Keratinocyte (primary cell): ENCODE data around the gene MEGF8. TPM values are rescaled to one million over a fixed set of nuclear protein-coding genes. Genes with fewer than 3 reads are reported as not detected.

Experiments used
- DNase-seq: peaks from one replicate; pipeline ENCODE4 v3.0.0-alpha.2; 2011; ENCODE audit warnings: low read depth, missing footprints, low spot score
- FAIRE-seq: peaks from 2 replicates; lab custom pipeline; 2011; peaks lifted over from hg19 to GRCh38; lab: Jason Lieb, UNC
- H2AFZ ChIP-seq: 2 replicates; pipeline ENCODE4 v1.6.0; 2012; ENCODE audit warnings: low read length, control low read depth, inconsistent platforms; ENCODE audit not compliant: control insufficient read depth
- H3K27ac ChIP-seq: 2 replicates; pipeline ENCODE4 v1.5.1; 2011; ENCODE audit warnings: low read length; ENCODE audit not compliant: control insufficient read depth, insufficient read depth
- H3K27me3 ChIP-seq: 3 replicates; pipeline ENCODE4 v1.6.0; 2011; ENCODE audit warnings: low read length; ENCODE audit not compliant: control insufficient read depth, insufficient read depth; ENCODE audit errors: extremely low read depth
- H3K36me3 ChIP-seq, 2 experiments: 2 replicates in 1 of 2; 3 replicates in 1 of 2; pipeline ENCODE4 v1.5.1; 2011; ENCODE audit warnings: low read length in 2 of 2, mild to moderate bottlenecking in 1 of 2; ENCODE audit not compliant: control insufficient read depth in 2 of 2, insufficient read depth in 2 of 2; ENCODE audit errors: extremely low read depth in 1 of 2
- H3K4me1 ChIP-seq: 3 replicates; pipeline ENCODE4 v1.5.1; 2011; ENCODE audit warnings: low read length; ENCODE audit not compliant: control insufficient read depth, insufficient read depth; ENCODE audit errors: extremely low read depth
- H3K4me2 ChIP-seq: 3 replicates; pipeline ENCODE4 v1.6.0; 2011; ENCODE audit warnings: low read depth, low read length; ENCODE audit not compliant: control insufficient read depth, insufficient read depth; ENCODE audit errors: extremely low read depth
- H3K4me3 ChIP-seq, 3 experiments: fragments of 200-600 bp in 1 of 3; sonication (generic) in 1 of 3; 2 replicates in 2 of 3; 3 replicates in 1 of 3; pipeline ENCODE4 v1.5.1; 2011 to 2016; ENCODE audit warnings: low read length in 3 of 3, mild to moderate bottlenecking in 3 of 3, control low read depth in 2 of 3, inconsistent platforms in 1 of 3, low read depth in 1 of 3, mixed read lengths in 1 of 3, mixed run types in 1 of 3, moderate library complexity in 1 of 3; ENCODE audit not compliant: control insufficient read depth in 2 of 3, insufficient read depth in 2 of 3; ENCODE audit errors: extremely low read depth in 1 of 3
- H3K79me2 ChIP-seq: 2 replicates; pipeline ENCODE4 v1.6.0; 2012; ENCODE audit warnings: low read length; ENCODE audit not compliant: control insufficient read depth, insufficient read depth
- H3K9ac ChIP-seq: 3 replicates; pipeline ENCODE4 v1.6.0; 2011; ENCODE audit warnings: low read length; ENCODE audit not compliant: control insufficient read depth, insufficient read depth; ENCODE audit errors: extremely low read depth
- H3K9me1 ChIP-seq: 3 replicates; pipeline ENCODE4 v1.6.0; 2011; ENCODE audit warnings: low read length; ENCODE audit not compliant: control insufficient read depth, insufficient read depth; ENCODE audit errors: extremely low read depth
- H3K9me3 ChIP-seq: 2 replicates; pipeline ENCODE4 v1.5.1; 2012; ENCODE audit warnings: low read depth, low read length; ENCODE audit not compliant: control insufficient read depth
- H4K20me1 ChIP-seq: 3 replicates; pipeline ENCODE4 v1.6.0; 2011; ENCODE audit warnings: low read length; ENCODE audit not compliant: control insufficient read depth, insufficient read depth; ENCODE audit errors: extremely low read depth
- EZH2 ChIP-seq: IDR thresholded peaks from one replicate; pipeline ENCODE4 v1.6.1; 2012; ENCODE audit warnings: inconsistent platforms, mild to moderate bottlenecking, low read length, moderate library complexity
- dilution Hi-C: fragments of 300-500 bp; cut with MboI; formaldehyde crosslinking; loops from one replicate; pipeline ENCODE4 v1.7.0; 2020; ENCODE audit warnings: low sequenced_read_pairs; ENCODE audit not compliant: extremely low pct_ligation_motif_present
- polyA plus RNA-seq, 5 experiments: library from polyadenylated mRNA; depleted of rRNA in 3 of 5; stranded (reverse) in 3 of 5; stranded (forward) in 1 of 5; unstranded in 1 of 5; fragments of >200 nt; gene quantifications; 1 replicate in 1 of 5; 2 replicates in 3 of 5; 3 replicates in 1 of 5; pipeline versions ENCODE4 v1.2.1 to v1.2.3, GENCODE V29; 2011 to 2012; ENCODE audit warnings: missing spikeins in 2 of 5, low read depth in 1 of 5, low replicate concordance in 1 of 5
- TF ChIP-seq, protein P1 (sequence below), 3 experiments: IDR thresholded peaks in 1 of 3; conservative IDR thresholded peaks in 1 of 3; optimal IDR thresholded peaks in 1 of 3; 2 replicates in 2 of 3; 3 replicates in 1 of 3; pipeline versions ENCODE3 to v1.5.1; 2011; ENCODE audit warnings: low read length in 3 of 3, mild to moderate bottlenecking in 3 of 3, moderate library complexity in 2 of 3, control low read depth in 1 of 3, inconsistent platforms in 1 of 3; ENCODE audit not compliant: insufficient read depth in 2 of 3; ENCODE audit errors: extremely low read depth in 1 of 3

MEGF8 gene
- polyA plus RNA-seq, 1 donor (not counting 4 experiments of a cell fraction or from before 2014, with no cell fraction given): 4.1 TPM

DNA sequence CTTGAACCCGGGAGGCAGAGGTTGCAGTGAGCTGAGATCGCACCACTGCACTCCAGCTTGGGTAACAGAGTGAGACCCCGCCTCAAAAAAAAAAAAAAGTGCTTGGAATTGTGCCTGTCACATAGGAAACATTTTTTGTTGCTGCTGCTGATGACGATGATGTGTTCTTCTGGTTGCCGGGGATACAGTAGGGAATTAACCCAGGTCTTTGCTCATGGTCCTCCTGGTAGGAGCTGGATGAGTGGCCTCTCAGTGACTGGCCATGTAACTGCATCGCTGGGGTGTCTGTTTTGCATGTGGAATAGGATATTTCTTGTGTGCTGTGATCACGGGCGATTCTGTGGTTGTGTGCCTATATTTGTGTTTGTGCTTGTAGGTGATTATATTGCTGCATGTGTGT, 69.3 kb downstream of the MEGF8 start:
- dilution Hi-C loops: no loop called here
- no peak for FAIRE-seq
- peaks cover 19% of the 10 kb centered on the region for H3K27me3 ChIP-seq

DNA sequence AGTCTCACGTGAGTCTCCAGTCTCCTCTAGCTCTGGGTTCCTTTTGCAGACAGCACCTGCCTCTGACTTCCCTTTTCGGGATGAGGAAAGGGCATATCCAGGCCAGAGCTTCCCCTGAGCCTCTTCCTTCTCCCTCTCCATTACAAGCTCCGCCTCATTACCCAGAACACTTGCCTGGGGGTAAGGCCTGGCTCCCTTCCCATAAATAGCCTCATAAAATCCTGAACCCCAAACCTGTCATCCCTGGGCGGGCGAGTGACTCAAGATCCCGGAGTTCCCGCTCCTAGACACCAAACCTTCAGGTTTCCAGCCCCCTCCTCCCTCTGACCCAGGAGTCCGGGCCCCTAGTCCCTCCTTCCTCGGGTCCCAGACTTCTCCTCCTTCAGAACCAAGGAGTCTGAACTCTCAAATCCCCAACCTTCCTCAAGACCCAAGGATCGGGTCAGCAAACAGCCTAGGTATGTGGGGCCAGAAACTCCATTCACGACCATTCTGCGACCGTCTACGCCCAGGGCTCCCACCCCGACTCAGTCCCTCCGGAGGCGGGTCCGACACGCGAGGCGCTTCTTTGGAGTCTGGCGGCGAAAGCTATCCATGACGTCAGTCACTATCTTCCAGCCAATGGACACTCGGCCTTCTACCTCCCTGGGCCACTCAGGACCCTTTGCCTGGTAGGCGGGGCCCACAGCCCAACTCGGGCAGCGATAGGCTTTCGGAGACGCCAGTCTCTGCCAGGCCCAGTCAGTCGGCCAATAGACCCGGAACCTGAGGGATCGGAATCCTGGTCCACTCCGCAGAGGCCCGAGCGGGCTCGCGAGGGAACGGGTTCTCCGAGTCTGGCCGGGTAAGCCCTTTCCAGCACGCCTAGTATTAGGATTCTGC, 71.2 kb downstream of the MEGF8 start:
- H3K36me3 ChIP-seq: no peaks in the 10 kb centered on the region
- H4K20me1 ChIP-seq: no peaks in the 10 kb centered on the region
- H3K4me1 ChIP-seq: peaks cover 23% of the 10 kb centered on the region
- dilution Hi-C loops: no loop called here
- peaks cover 5% of the 10 kb centered on the region for H3K9me1 ChIP-seq
- H3K27me3 ChIP-seq: peaks cover 5% of the 10 kb centered on the region
- H3K4me3 ChIP-seq: peak overlapping the region; percentile 58 to 84 (median 83)
- peak overlapping the region; percentile 99 for H3K4me2 ChIP-seq
- FAIRE-seq (peak; percentile 89), DNase-seq (peak; percentile 96)
- H2AFZ ChIP-seq: peak overlapping the region; percentile 95
- peaks cover 9% of the 10 kb centered on the region for H3K79me2 ChIP-seq
- peak overlapping the region; percentile 94 for H3K9ac ChIP-seq
- H3K27ac ChIP-seq: peak overlapping the region; percentile 99
- TF ChIP-seq, protein P1, sequence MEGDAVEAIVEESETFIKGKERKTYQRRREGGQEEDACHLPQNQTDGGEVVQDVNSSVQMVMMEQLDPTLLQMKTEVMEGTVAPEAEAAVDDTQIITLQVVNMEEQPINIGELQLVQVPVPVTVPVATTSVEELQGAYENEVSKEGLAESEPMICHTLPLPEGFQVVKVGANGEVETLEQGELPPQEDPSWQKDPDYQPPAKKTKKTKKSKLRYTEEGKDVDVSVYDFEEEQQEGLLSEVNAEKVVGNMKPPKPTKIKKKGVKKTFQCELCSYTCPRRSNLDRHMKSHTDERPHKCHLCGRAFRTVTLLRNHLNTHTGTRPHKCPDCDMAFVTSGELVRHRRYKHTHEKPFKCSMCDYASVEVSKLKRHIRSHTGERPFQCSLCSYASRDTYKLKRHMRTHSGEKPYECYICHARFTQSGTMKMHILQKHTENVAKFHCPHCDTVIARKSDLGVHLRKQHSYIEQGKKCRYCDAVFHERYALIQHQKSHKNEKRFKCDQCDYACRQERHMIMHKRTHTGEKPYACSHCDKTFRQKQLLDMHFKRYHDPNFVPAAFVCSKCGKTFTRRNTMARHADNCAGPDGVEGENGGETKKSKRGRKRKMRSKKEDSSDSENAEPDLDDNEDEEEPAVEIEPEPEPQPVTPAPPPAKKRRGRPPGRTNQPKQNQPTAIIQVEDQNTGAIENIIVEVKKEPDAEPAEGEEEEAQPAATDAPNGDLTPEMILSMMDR (optimal IDR thresholded peaks at IDR 0.05 in 1 of 3, IDR thresholded peaks at IDR 0.05 in 1 of 3, conservative IDR thresholded peaks at IDR 0.05 in 1 of 3; ENCODE audit: extremely low read depth in 1 of 3, insufficient read depth in 2 of 3, low read length in 3 of 3): no peak
- TF ChIP-seq EZH2: no peak
- no peaks in the 10 kb centered on the region for H3K9me3 ChIP-seq

More for the DNA sequence above, 69.3 kb downstream of the MEGF8 start:
- Histone ChIP-seq H3K4me1 (peaks cover 22% of the 10 kb centered on the region), H3K4me3 (no peak overlapping the region), H3K27ac (no peak overlapping the region), H3K9ac (no peak overlapping the region), H3K9me3 (no peaks in the 10 kb centered on the region), H2AFZ (no peak overlapping the region), H3K4me2 (no peak overlapping the region), H3K79me2 (peaks cover 9% of the 10 kb centered on the region), H3K9me1 (peaks cover 5% of the 10 kb centered on the region), H4K20me1 (no peaks in the 10 kb centered on the region), H3K36me3 (no peaks in the 10 kb centered on the region)
- TF ChIP-seq EZH2: no peak
- TF ChIP-seq, protein P1 (optimal IDR thresholded peaks at IDR 0.05 in 1 of 3, IDR thresholded peaks at IDR 0.05 in 1 of 3, conservative IDR thresholded peaks at IDR 0.05 in 1 of 3; ENCODE audit: extremely low read depth in 1 of 3, insufficient read depth in 2 of 3, low read length in 3 of 3): no peak
- DNase-seq: no peak
